ENCODE data around the gene LBX2.

- TF ChIP-seq, protein P1, sequence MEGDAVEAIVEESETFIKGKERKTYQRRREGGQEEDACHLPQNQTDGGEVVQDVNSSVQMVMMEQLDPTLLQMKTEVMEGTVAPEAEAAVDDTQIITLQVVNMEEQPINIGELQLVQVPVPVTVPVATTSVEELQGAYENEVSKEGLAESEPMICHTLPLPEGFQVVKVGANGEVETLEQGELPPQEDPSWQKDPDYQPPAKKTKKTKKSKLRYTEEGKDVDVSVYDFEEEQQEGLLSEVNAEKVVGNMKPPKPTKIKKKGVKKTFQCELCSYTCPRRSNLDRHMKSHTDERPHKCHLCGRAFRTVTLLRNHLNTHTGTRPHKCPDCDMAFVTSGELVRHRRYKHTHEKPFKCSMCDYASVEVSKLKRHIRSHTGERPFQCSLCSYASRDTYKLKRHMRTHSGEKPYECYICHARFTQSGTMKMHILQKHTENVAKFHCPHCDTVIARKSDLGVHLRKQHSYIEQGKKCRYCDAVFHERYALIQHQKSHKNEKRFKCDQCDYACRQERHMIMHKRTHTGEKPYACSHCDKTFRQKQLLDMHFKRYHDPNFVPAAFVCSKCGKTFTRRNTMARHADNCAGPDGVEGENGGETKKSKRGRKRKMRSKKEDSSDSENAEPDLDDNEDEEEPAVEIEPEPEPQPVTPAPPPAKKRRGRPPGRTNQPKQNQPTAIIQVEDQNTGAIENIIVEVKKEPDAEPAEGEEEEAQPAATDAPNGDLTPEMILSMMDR (IDR thresholded peaks at IDR 0.05 in 4 of 5, conservative IDR thresholded peaks at IDR 0.05 in 1 of 5), result no peak
- TF ChIP-seq POLR2A (IDR thresholded peaks at IDR 0.05), result no peak
These were observed 15.2 kb upstream of the LBX2 start, which contains the start of gene TLX2 for GRCh38 chr2:74514368-74515270.
